WERI-Rb-1 (cell line): ENCODE results near the gene ZNF23.
A peak's percentile ranks its signal among the peaks of the same experiment; 100 is the strongest.

Source experiments
- DNase-seq: peaks from one replicate; pipeline ENCODE4 v3.0.0-alpha.2; 2020
- H3K27ac ChIP-seq: fragments of 250-450 bp; sonication (Bioruptor Pico); 2 replicates; pipeline ENCODE4 v1.5.1; 2020; ENCODE audit warnings: mild to moderate bottlenecking, moderate library complexity
- H3K27me3 ChIP-seq: fragments of 250-450 bp; sonication (Bioruptor Pico); 2 replicates; pipeline ENCODE4 v1.5.1; 2021; ENCODE audit warnings: mild to moderate bottlenecking, low read depth, moderate library complexity; ENCODE audit not compliant: insufficient read depth, severe bottlenecking
- H3K36me3 ChIP-seq: fragments of 250-450 bp; sonication (Bioruptor Pico); 2 replicates; pipeline ENCODE4 v1.5.1; 2020; ENCODE audit warnings: mild to moderate bottlenecking, moderate library complexity
- H3K4me3 ChIP-seq: 2 replicates; pipeline ENCODE4 v1.5.1; 2011; ENCODE audit warnings: low read depth, mild to moderate bottlenecking, control low read depth, low read length
- H3K9me3 ChIP-seq: fragments of 250-450 bp; sonication (Bioruptor Pico); 2 replicates; pipeline ENCODE4 v1.5.1; 2021; ENCODE audit warnings: mild to moderate bottlenecking, moderate library complexity; ENCODE audit not compliant: severe bottlenecking
- CTCF ChIP-seq: IDR thresholded peaks from 2 replicates; pipeline ENCODE4 v1.5.1; 2011; ENCODE audit warnings: low read depth, mild to moderate bottlenecking, control low read depth, inconsistent platforms, low read length

The ZNF23 gene

GRCh38 chr16:71440669-71441347 lies 21.2 kb downstream of the ZNF23 start:
- no peaks in the 10 kb centered on the region for H3K27me3 ChIP-seq
- no peak overlapping the region for H3K27ac ChIP-seq
- H3K36me3 ChIP-seq = no peaks in the 10 kb centered on the region
- peak; percentile 26 for DNase-seq
- no peak overlapping the region for H3K4me3 ChIP-seq
- TF ChIP-seq CTCF = peak; percentile 61
- no peaks in the 10 kb centered on the region for H3K9me3 ChIP-seq

DNA sequence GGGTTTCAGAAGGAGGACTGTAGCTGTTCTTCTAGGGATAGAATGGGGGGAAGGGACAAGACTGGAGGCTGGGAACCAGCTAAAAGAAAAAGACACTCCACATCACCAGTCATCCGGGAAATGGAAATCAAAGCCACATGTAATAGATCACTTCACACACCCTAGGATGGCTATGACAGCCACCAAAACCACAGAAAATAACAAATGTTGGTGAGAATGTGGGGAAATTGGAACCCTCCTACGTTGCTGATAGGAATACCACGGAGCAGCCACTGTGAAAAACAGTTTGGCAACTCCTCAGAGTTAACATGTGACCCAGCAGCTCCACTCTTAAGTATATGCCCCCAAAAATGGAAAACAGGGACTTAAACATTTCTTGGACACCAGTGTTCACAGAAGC lies 22.5 kb downstream of the ZNF23 start:
- no peak for DNase-seq
- Histone ChIP-seq H3K27me3 (no peaks in the 10 kb centered on the region), H3K27ac (no peak overlapping the region), H3K9me3 (no peaks in the 10 kb centered on the region), H3K4me3 (no peak overlapping the region), H3K36me3 (no peaks in the 10 kb centered on the region)
- TF ChIP-seq CTCF = no peak

DNA sequence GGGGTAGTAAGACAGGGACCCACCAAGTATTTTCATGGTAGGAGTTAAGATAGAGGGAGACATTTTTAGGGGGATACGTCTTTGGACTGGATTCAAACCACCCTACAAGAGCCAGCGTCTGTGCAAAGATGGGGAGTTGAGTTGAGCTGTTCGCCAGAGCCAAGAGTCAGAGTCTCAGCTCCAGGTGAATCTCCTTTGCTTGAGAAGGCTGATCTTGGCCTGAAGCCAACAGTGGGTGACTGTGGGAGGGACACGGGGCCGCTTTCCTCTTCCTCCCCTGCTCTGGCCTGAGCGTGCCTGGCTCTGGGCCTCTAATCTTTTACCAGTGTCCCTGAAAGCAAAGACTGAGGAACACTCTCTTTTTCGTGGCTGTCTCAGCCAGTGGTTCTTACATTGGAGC lies 25.6 kb downstream of the ZNF23 start:
- DNase-seq = no peak
- H3K27ac ChIP-seq = no peak overlapping the region
- no peak for TF ChIP-seq CTCF
- no peak overlapping the region for H3K4me3 ChIP-seq
- no peaks in the 10 kb centered on the region for H3K27me3 ChIP-seq
- H3K36me3 ChIP-seq = no peaks in the 10 kb centered on the region
- H3K9me3 ChIP-seq = no peaks in the 10 kb centered on the region

DNA sequence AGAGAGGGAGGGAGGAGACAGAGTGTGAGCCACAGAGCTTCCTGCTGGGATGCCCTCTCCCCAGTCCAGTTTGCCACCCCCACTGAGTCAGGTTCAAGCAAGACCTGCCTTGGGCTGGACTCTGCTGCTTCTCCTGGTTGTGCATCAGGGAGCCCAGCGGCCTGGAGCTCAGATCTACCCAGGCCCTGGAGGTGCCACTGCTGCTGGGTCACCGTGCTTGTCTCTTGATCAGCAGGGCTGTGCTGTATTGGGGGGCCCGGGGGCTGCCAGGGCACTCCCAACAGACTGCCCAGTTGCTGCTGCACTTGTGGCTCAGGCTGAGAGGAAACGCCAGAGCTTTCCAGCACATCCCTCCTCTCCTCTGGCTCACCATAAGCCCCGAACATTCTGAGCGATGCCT lies 29.1 kb downstream of the ZNF23 start:
- DNase-seq = no peak
- no peaks in the 10 kb centered on the region for H3K9me3 ChIP-seq
- H3K4me3 ChIP-seq = no peak overlapping the region
- no peaks in the 10 kb centered on the region for H3K36me3 ChIP-seq
- no peak for TF ChIP-seq CTCF
- no peak overlapping the region for H3K27ac ChIP-seq
- H3K27me3 ChIP-seq = no peaks in the 10 kb centered on the region

DNA sequence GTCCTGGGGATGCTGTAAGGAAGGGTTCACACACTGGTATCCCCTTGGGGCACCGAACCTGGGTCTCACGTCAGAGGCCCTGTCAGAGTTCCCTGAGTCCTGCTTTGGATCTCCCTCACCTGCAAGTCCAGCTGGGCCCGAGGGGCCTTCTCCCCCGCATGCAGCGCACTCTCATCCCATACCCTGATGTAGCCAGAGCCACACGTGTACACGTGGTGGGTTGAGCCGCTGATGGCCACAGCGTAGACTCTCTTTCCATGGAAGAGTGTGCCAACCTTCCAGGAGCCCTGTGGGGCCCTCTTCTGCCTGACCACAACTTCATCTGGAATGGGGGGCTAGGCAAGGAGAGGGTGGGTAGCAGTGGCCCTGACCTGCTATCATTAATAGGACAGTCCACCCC lies 30.1 kb downstream of the ZNF23 start:
- TF ChIP-seq CTCF = no peak
- no peak overlapping the region for H3K27ac ChIP-seq
- H3K36me3 ChIP-seq = no peaks in the 10 kb centered on the region
- H3K27me3 ChIP-seq = no peaks in the 10 kb centered on the region
- no peak overlapping the region for H3K4me3 ChIP-seq
- DNase-seq = no peak
- H3K9me3 ChIP-seq = no peaks in the 10 kb centered on the region

DNA sequence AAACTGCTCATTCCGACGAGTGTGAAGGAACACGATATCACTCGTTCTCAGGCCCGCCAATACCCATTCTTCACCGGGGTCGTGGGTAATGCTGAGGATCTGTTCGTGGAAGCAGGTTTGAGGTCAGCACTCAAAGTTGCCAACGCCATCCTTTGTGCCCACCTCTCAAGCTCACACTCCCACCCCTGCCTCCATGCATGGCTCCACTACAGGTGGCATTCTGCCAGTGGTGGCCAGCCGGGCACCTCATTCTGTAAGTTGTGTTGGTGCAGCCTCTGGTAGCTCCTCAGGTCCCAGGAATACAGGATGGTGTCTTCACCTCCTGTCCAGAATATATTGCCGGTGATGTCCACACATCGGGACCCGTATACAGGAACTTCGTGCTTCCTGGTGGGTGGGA lies 30.9 kb downstream of the ZNF23 start:
- no peak for TF ChIP-seq CTCF
- Histone ChIP-seq H3K9me3 (no peaks in the 10 kb centered on the region), H3K36me3 (no peaks in the 10 kb centered on the region), H3K27ac (no peak overlapping the region), H3K4me3 (no peak overlapping the region), H3K27me3 (no peaks in the 10 kb centered on the region)
- DNase-seq = no peak
